Lower leg skin (tissue), 4 donors: ENCODE data around the gene PHF12. TPM values are rescaled to one million over a fixed set of nuclear protein-coding genes. Genes with fewer than 3 reads are reported as not detected.
"Not testable (repeated sequence)": the region's sequence is repeated elsewhere in the genome, so short reads cannot be mapped to it uniquely, and the experiment has no call there.

Experiments
- DNase-seq, 2 donors: peaks; one replicate each; pipeline ENCODE4 v3.0.0-alpha.2; 2019; ENCODE audit warnings: low spot score in 2 of 2
- H3K4me3 ChIP-seq: fragments of 200-600 bp; sonication (generic); 2 replicates; pipeline ENCODE4 v1.5.1; 2017; ENCODE audit warnings: mild to moderate bottlenecking, low read depth; ENCODE audit not compliant: poor library complexity, severe bottlenecking
- POLR2A ChIP-seq, 2 donors: fragments of 450-650 bp; IDR thresholded peaks; one replicate each; pipeline ENCODE4 v1.6.1; 2016 to 2017; ENCODE audit warnings: antibody characterized with exemption in 2 of 2, mild to moderate bottlenecking in 1 of 2, moderate library complexity in 1 of 2
- WGBS, 2 donors: methylation state at CpG; one replicate each; pipeline ENCODE4 v1.1.5; 2018; 5-methylcytosine and 5-hydroxymethylcytosine counted together
- intact Hi-C: fragments of 100-400 bp; cut with DNase I; formaldehyde crosslinking; loops from one replicate; pipeline ENCODE4 v1.15.0; 2023; ENCODE audit warnings: low total_unique reads
- total RNA-seq, 4 donors: library from RNA; depleted of rRNA; stranded (reverse); fragments of >200 nt; gene quantifications; one replicate each; pipeline ENCODE4 v1.1.0, GENCODE V29; 2016
- TF ChIP-seq, protein P1 (sequence below), 3 donors: fragments of 450-650 bp; IDR thresholded peaks; one replicate each; pipeline ENCODE4 v1.5.1; 2016; ENCODE audit warnings: antibody characterized with exemption in 3 of 3, mild to moderate bottlenecking in 3 of 3, moderate library complexity in 2 of 3

The PHF12 gene
- total RNA-seq, 4 donors from 2014 or later: 24.4 to 52.9 (median 42.7) TPM

DNA sequence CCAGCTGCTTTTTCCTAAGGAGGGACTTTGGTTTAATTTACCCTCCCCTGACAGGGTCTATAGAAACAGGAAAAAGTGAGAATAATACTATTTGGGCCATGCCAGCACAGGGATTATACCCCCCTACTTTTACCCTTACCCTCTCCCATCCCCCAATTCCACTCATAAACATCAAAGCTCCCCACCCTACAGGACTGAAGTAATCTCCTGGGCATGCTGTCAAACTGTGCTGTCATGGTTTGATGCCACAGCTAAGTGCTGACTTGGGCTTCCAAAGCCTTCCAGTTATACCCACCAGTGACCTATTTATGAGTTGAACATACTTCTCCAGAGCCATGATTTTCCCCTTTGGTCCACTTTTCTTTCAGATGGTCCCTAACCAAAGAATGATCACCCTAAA, 12.8 kb downstream of the PHF12 start:
- H3K4me3 ChIP-seq: no peak overlapping the region
- DNase-seq: no peak
- no peak for TF ChIP-seq POLR2A (IDR thresholded peaks at IDR 0.05)
- TF ChIP-seq, protein P1, sequence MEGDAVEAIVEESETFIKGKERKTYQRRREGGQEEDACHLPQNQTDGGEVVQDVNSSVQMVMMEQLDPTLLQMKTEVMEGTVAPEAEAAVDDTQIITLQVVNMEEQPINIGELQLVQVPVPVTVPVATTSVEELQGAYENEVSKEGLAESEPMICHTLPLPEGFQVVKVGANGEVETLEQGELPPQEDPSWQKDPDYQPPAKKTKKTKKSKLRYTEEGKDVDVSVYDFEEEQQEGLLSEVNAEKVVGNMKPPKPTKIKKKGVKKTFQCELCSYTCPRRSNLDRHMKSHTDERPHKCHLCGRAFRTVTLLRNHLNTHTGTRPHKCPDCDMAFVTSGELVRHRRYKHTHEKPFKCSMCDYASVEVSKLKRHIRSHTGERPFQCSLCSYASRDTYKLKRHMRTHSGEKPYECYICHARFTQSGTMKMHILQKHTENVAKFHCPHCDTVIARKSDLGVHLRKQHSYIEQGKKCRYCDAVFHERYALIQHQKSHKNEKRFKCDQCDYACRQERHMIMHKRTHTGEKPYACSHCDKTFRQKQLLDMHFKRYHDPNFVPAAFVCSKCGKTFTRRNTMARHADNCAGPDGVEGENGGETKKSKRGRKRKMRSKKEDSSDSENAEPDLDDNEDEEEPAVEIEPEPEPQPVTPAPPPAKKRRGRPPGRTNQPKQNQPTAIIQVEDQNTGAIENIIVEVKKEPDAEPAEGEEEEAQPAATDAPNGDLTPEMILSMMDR (IDR thresholded peaks at IDR 0.05): no peak
- intact Hi-C loops: no loop called here

DNA sequence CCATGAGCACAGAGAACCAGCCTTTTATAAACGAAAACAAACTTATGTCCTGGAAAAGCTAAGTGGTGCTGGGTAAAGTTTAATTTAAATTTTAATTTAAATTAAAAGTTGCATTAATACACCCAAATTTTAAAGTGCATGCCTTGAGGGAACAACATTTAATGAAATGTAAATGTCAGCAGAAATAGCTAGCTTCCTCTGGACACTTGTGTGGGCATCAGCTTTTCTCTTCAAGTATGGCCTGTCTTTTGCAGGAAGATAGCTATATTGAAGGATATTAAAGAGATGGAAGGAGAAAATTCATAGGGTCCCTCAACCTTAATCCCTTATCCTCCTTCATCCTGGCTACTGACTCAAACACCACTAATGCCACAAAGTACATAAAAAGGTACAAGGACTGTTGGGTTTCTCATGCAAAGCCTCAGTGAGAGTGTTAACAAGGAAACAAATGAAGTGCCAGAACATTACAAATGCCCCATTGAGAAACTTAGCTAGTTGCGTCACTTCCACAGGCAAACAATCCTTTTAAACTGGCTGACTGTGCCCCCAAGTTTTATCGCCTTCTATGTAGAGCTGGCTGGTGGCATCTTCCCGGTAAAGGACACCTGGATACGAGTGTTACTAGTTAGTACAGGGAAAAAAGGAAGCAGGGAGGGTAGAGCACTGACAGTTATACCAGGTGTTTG, 14.1 kb downstream of the PHF12 start:
- intact Hi-C loops: no loop called here
- H3K4me3 ChIP-seq: no peak overlapping the region

DNA sequence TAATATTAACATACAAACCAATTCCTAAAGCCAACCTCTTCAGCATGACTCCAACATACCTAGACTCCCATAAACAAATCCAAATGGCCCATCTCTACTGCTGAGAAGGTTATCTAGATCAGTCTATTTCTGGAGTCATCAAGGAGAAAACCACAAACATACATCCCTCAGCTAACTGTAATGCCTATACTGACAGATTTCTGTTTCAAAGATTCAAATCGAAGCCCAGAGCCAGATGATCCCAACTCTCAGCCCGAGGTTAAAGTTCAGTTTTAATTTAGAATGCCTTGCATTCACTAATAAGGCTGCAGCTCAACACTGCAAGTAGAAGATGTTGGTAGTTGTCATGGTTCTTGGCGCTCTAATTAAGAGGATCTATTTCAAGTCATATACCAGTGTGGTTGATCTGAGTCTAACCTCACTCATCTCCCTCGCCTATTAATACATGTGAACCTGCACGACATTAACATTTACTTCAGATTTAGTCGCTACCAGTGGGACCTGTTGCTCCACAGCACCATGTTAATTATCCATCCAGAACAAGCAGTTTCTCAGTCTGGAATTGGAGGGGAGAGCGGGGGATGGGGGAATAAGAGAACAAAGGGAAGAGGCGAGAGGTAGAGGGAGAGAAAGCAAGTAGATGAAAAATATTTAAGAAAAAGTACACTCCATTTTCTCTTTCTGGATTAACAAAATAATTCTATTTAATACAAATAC, 15.4 kb downstream of the PHF12 start:
- DNase-seq: no peak
- WGBS, 2 donors: 90 to 91% methylated on average over 8 of the region's 8 CpGs
- no peak overlapping the region for H3K4me3 ChIP-seq
- no peak for TF ChIP-seq POLR2A (IDR thresholded peaks at IDR 0.05)
- TF ChIP-seq, protein P1 (IDR thresholded peaks at IDR 0.05): no peak
- intact Hi-C loops: no loop called here

More for the DNA sequence above, 14.1 kb downstream of the PHF12 start:
- WGBS, 2 donors: 57 to 62% methylated on average over 5 of the region's 5 CpGs
- DNase-seq: no peak
- TF ChIP-seq, protein P1 (IDR thresholded peaks at IDR 0.05): no peak
- no peak for TF ChIP-seq POLR2A (IDR thresholded peaks at IDR 0.05)

DNA sequence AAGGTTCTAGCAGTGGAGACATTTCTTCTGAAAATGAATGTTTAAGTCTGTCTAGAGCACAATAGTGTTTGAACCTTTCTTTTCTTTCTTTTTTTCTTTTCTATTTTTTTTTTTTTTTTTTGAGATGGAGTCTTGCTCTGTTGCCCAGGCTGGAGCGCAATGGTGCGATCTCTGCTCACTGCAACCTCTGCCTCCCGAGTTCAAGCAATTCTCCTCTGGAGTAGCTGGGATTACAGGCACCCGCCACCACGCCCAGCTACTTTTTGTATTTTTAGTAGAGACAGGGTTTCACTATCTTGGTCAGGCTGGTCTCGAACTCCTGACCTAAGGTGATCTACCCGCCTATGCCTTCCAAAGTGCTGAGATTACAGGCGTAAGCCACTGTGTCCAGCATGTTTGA, 16.8 kb downstream of the PHF12 start:
- 96% methylated on average over 8 of the region's 8 CpGs for WGBS, 2 donors
- H3K4me3 ChIP-seq, DNase-seq, intact Hi-C loops: not testable (repeated sequence)

DNA sequence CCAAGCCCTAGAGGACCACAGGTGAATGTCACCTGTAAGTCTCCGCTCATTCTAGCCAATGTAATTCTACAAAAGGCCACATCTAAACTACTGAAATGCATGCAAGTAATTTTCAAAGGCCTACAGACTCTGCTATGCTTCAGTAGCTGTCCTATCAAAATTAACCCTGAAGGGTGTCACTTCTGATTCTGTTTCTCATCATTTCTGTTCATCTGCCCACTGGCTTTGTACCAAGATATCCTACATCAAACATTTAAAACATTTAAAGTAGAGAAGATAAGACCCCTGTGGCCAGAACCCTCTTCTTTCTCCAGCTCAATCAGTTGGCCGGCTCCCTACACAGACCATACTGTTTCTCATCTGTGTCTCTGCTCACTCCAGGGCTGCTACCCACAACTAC, 21.5 kb downstream of the PHF12 start:
- TF ChIP-seq POLR2A (IDR thresholded peaks at IDR 0.05): no peak
- TF ChIP-seq, protein P1 (IDR thresholded peaks at IDR 0.05): no peak
- 96% methylated on average over 2 of the region's 2 CpGs for WGBS, 2 donors
- no peak for DNase-seq
- no peak overlapping the region for H3K4me3 ChIP-seq
- intact Hi-C loops: no loop called here

DNA sequence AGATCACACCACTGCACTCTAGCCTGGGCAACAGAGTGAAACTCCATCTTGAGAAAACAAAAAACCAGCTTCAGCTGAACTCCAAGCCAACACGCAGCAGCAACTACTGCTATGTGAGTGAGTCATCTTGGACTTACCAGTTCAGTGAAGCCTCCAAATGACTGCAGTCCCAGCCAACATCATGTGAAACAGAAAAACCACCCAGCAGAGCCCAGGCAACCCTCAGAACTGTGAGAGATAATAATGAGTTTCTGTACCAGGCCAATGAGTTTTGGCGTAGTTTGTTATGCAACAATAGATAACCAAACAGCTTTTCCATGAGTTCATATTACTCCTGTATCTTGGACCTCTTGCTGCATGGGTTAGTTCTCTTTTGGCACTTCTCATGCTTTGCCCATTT, 23.3 kb downstream of the PHF12 start:
- TF ChIP-seq POLR2A (IDR thresholded peaks at IDR 0.05): no peak
- TF ChIP-seq, protein P1 (IDR thresholded peaks at IDR 0.05): no peak
- intact Hi-C loops: no loop called here
- 70 to 78% methylated on average over 2 of the region's 2 CpGs for WGBS, 2 donors

More for the DNA sequence above, 23.3 kb downstream of the PHF12 start:
- DNase-seq: no peak
- no peak overlapping the region for H3K4me3 ChIP-seq
